Liver (tissue), 9 donors: ENCODE data around the gene TCEAL1. TPM values are rescaled to one million over a fixed set of nuclear protein-coding genes. Genes with fewer than 3 reads are reported as not detected.
A peak's percentile ranks its signal among the peaks of the same experiment; 100 is the strongest.

Experiments used
- DNase-seq: peaks from one replicate; pipeline ENCODE4 v3.0.0-alpha.2; 2017; ENCODE audit warnings: low spot score
- H3K27ac ChIP-seq, 2 donors: one replicate each; pipeline ENCODE4 v1.7.0; 2013; ENCODE audit warnings: inconsistent platforms in 2 of 2, low read length in 2 of 2, control low read depth in 1 of 2, low read depth in 1 of 2, mild to moderate bottlenecking in 1 of 2
- H3K27me3 ChIP-seq, 4 donors: one replicate each; pipeline versions ENCODE4 v1.6.1 to v1.7.0; 2013; ENCODE audit warnings: low read length in 3 of 4, inconsistent platforms in 1 of 4, mild to moderate bottlenecking in 1 of 4, moderate library complexity in 1 of 4; ENCODE audit not compliant: control insufficient read depth in 4 of 4, insufficient read depth in 4 of 4
- H3K36me3 ChIP-seq, 4 donors: one replicate each; pipeline versions ENCODE4 v1.6.1 to v1.7.0; 2013; ENCODE audit warnings: low read length in 3 of 4, mild to moderate bottlenecking in 3 of 4, low read depth in 1 of 4, moderate library complexity in 1 of 4; ENCODE audit not compliant: control insufficient read depth in 4 of 4, insufficient read depth in 3 of 4
- H3K4me1 ChIP-seq, 4 donors: one replicate each; pipeline versions ENCODE4 v1.6.1 to v1.7.0; 2013; ENCODE audit warnings: low read length in 3 of 4, mild to moderate bottlenecking in 3 of 4, moderate library complexity in 1 of 4; ENCODE audit not compliant: control insufficient read depth in 4 of 4, insufficient read depth in 4 of 4
- H3K4me3 ChIP-seq, 3 donors: one replicate each; pipeline versions ENCODE4 v1.6.1 to v1.7.0; 2013; ENCODE audit warnings: low read length in 3 of 3, control low read depth in 1 of 3, low read depth in 1 of 3, mild to moderate bottlenecking in 1 of 3
- H3K9ac ChIP-seq, 2 donors: one replicate each; pipeline ENCODE4 v1.7.0; 2013; ENCODE audit warnings: low read length in 2 of 2, mild to moderate bottlenecking in 2 of 2, moderate library complexity in 2 of 2, control low read depth in 1 of 2, low read depth in 1 of 2
- H3K9me3 ChIP-seq, 4 donors: one replicate each; pipeline versions ENCODE4 v1.6.1 to v1.7.0; 2013; ENCODE audit warnings: low read length in 3 of 4; ENCODE audit not compliant: control insufficient read depth in 4 of 4
- ATF3 ChIP-seq: IDR thresholded peaks from 2 replicates; pipeline ENCODE4 v1.6.1; 2016; ENCODE audit warnings: antibody characterized with exemption
- CTCF ChIP-seq: fragments of 150-350 bp; IDR thresholded peaks from 2 replicates; pipeline ENCODE4 v1.5.1; 2017; ENCODE audit warnings: improper control_type of control experiment, low read depth, low read length; ENCODE audit not compliant: missing input control
- EGR1 ChIP-seq, 2 donors: IDR thresholded peaks; 2 replicates each; pipeline ENCODE4 v1.6.1; 2016 to 2018; ENCODE audit warnings: antibody characterized with exemption in 2 of 2, low read depth in 2 of 2
- FOXA1 ChIP-seq: IDR thresholded peaks from 2 replicates; pipeline ENCODE4 v1.6.1; 2016; ENCODE audit warnings: antibody characterized with exemption
- FOXA2 ChIP-seq: IDR thresholded peaks from 2 replicates; pipeline ENCODE4 v1.6.1; 2016; ENCODE audit warnings: antibody characterized with exemption
- GABPA ChIP-seq, 2 donors: IDR thresholded peaks in 1 of 2; conservative IDR thresholded peaks in 1 of 2; 2 replicates each; pipeline ENCODE4 v1.6.1; 2016; ENCODE audit warnings: antibody characterized with exemption in 2 of 2, mild to moderate bottlenecking in 1 of 2, moderate library complexity in 1 of 2
- HNF4A ChIP-seq, 2 donors: conservative IDR thresholded peaks; 2 replicates each; pipeline ENCODE4 v1.6.1; 2016; ENCODE audit warnings: antibody characterized with exemption in 2 of 2, mild to moderate bottlenecking in 2 of 2
- JUND ChIP-seq, 2 donors: IDR thresholded peaks; 2 replicates each; pipeline ENCODE4 v1.6.1; 2016; ENCODE audit warnings: antibody characterized with exemption in 2 of 2
- MAX ChIP-seq: IDR thresholded peaks from 2 replicates; pipeline ENCODE4 v1.6.1; 2016; ENCODE audit warnings: antibody characterized with exemption
- RAD21 ChIP-seq, 2 donors: IDR thresholded peaks; 2 replicates each; pipeline ENCODE4 v1.6.1; 2016; ENCODE audit warnings: antibody characterized with exemption in 2 of 2, mild to moderate bottlenecking in 2 of 2
- REST ChIP-seq: IDR thresholded peaks from 2 replicates; pipeline ENCODE4 v1.6.1; 2016; ENCODE audit warnings: antibody characterized with exemption, mild to moderate bottlenecking
- SP1 ChIP-seq: IDR thresholded peaks from 2 replicates; pipeline ENCODE4 v1.6.1; 2018; ENCODE audit warnings: antibody characterized with exemption, mild to moderate bottlenecking
- TAF1 ChIP-seq: conservative IDR thresholded peaks from 2 replicates; pipeline ENCODE4 v1.6.1; 2016; ENCODE audit warnings: antibody characterized with exemption, mild to moderate bottlenecking
- YY1 ChIP-seq: IDR thresholded peaks from 2 replicates; pipeline ENCODE4 v1.6.1; 2016; ENCODE audit warnings: antibody characterized with exemption, mild to moderate bottlenecking
- WGBS: extraction: QIAGEN DNeasy Blood & Tissue Kit; methylation state at CpG from one replicate; pipeline ENCODE4 v1.1.7; 2013; 5-methylcytosine and 5-hydroxymethylcytosine counted together
- polyA plus RNA-seq, 2 donors: library from polyadenylated mRNA; stranded (reverse) in 1 of 2; unstranded in 1 of 2; fragments of 200-250 nt in 1 of 2; fragments of >200 nt in 1 of 2; fragmentation: Nextera tagmentation in 1 of 2; extraction: Ambion mirVana in 1 of 2; gene quantifications; one replicate each; pipeline versions ENCODE4 v1.2.1 to v1.2.3, GENCODE V29; 2013 to 2015
- total RNA-seq, 2 donors: library from RNA; depleted of rRNA; stranded (reverse); fragments of >200 nt; gene quantifications; one replicate each; pipeline ENCODE4 v1.2.3, GENCODE V29; 2014
- donor health status: healthy.
- donor health status: healthy.
- donor health status: healthy.
- donor health status: healthy.
- donor health status: healthy.

The TCEAL1 gene
- total RNA-seq = 1 to 10 TPM; 5.0 to 9.2 TPM
- polyA plus RNA-seq = 10 to 100 TPM in 1 of 2 donors, 1 to 10 TPM in 1; 9.6 to 15.8 TPM

GRCh38 chrX:103628386-103629317 is at the start of gene TCEAL1:
Gene TCEAL1, plus strand, starts transcription at chrX:103628975. Its CDS starts 942 bp downstream, at chrX:103629917.
- 3% methylated on average over 32 of the region's 32 CpGs for WGBS
- peaks cover 0 to 6% (median 4%) of the 10 kb centered on the region in 4 donors for H3K4me1 ChIP-seq

GRCh38 chrX:103584596-103584995 is 44.2 kb upstream of the TCEAL1 start:
- DNase-seq = no peak
- Histone ChIP-seq H3K27ac (no peak overlapping the region), H3K9ac (no peak overlapping the region), H3K9me3 (no peaks in the 10 kb centered on the region), H3K4me3 (no peak overlapping the region), H3K4me1 (no peaks in the 10 kb centered on the region), H3K27me3 (no peaks in the 10 kb centered on the region), H3K36me3 (peaks cover 0 to 2% (median 0%) of the 10 kb centered on the region in 4 donors)
- WGBS = 81% methylated on average over 3 of the region's 3 CpGs
- TF ChIP-seq FOXA1 = no peak
- no peak for TF ChIP-seq GABPA (IDR thresholded peaks at IDR 0.05 in 1 of 2, conservative IDR thresholded peaks at IDR 0.05 in 1 of 2)
- TF ChIP-seq RAD21 (IDR thresholded peaks at IDR 0.05) = no peak
- TF ChIP-seq TAF1 = no peak
- TF ChIP-seq REST = no peak
- TF ChIP-seq FOXA2 = no peak
- no peak for TF ChIP-seq SP1
- no peak for TF ChIP-seq MAX
- no peak for TF ChIP-seq JUND (IDR thresholded peaks at IDR 0.05)
- no peak for TF ChIP-seq CTCF
- no peak for TF ChIP-seq EGR1 (IDR thresholded peaks at IDR 0.05; ENCODE audit: low read depth in 2 of 2)

More at GRCh38 chrX:103628386-103629317, at the start of gene TCEAL1:
- H3K9ac ChIP-seq = peak within 1 kb of the TSS; percentile 66 to 90
- H3K4me3 ChIP-seq = peak within 1 kb of the TSS; percentile 50 to 66 (median 65)
- peaks cover 0 to 2% (median 0%) of the 10 kb centered on the region in 4 donors for H3K27me3 ChIP-seq
- H3K36me3 ChIP-seq = no peaks in the 10 kb centered on the region
- no peaks in the 10 kb centered on the region for H3K9me3 ChIP-seq
- peak; percentile 39 for TF ChIP-seq MAX
- peak in 1 of 2 donors; percentile 13 for TF ChIP-seq EGR1 (IDR thresholded peaks at IDR 0.05; ENCODE audit: low read depth in 2 of 2)
- no peak for TF ChIP-seq FOXA2
- TF ChIP-seq YY1 = no peak
- no peak for TF ChIP-seq JUND (IDR thresholded peaks at IDR 0.05)
- TF ChIP-seq ATF3 = no peak
- TF ChIP-seq SP1 = no peak
- TF ChIP-seq HNF4A (conservative IDR thresholded peaks at IDR 0.05) = peak in 1 of 2 donors; percentile 40
- TF ChIP-seq REST = peak; percentile 47
- peak within 1 kb of the TSS; percentile 78 to 90 for H3K27ac ChIP-seq
- DNase-seq = peak; percentile 51
